ENCODE results near the gene KIAA1755.

KIAA1755 gene

DNA sequence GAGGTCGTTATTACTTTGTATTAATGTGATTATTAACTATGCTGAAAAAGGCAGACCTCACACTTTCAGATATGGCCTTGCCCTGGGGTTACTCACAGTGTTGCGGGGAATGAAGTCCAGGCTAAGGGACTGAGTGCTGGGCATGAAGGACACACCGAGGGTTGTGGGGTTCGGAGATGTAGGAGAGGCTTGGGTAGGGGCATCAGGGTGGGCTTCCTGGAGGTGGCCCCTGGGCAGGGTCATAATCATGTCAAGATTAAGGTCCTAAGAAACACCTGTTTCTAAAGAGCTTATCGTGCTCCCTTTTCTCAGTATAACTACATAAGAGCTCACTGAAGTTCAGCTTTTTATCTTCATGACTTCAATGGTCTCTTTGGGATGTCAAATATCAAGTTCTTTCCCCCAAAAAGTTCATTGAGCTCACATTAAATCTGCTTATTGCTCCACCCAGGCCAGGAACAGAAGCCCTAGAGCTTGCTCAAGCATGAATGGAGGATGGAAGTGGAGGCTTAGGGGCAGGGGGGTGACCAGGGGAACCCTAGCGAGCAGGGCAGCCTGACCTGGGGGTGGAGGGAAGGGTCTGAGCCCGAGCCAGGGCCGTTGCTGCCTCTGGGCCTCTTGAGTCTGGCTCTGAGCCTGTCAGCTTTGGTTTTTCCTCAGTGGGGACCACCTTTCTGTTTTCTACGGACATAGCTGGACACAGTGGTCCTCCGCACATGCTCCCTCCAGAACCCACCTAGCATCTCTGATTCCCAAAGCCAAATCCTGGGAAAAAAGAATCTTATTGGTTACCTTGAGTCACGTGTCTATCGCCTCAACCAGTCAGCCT is 58.2 kb downstream of the KIAA1755 start:
- DNase-seq: no peak

DNA sequence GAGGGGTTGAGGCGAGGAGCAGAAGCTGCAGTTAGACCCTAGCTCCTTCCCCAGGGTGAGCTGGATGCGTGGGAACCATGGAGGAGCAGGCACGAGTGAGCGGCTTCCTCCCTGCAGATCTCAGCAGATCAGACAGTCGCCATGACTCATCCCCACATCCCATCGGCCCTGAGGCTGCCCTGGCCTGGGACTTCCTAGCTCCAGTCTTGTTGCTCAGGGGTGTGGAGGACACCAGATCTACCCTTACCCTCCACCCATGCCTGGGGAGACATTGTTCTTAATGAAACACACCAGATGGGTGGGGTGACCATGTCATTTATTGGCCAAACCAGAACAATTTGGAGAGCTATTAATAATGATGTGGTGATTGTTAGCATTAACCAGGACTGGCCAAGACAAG is 59.2 kb downstream of the KIAA1755 start:
- no peak for DNase-seq

DNA sequence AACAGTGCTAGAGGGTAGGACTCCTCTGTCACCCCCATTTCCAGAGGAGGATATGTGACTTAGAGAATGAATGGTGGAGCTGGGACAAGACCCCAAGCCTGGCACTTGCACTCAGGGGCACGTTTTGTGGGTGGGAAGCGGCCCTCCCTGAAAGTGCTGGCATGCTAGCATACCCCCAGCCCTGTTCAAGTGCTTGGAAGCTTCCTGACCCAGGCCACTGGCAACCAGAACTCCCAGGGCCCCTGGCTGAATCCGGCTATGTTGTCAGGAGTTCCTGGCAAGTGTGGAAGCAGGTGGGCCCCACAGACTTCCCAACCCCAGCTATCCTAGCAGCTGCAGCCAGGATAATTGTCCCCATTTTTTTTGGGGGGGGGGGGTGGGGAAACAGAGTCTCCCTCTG is 59.9 kb downstream of the KIAA1755 start:
- DNase-seq: no peak

DNA sequence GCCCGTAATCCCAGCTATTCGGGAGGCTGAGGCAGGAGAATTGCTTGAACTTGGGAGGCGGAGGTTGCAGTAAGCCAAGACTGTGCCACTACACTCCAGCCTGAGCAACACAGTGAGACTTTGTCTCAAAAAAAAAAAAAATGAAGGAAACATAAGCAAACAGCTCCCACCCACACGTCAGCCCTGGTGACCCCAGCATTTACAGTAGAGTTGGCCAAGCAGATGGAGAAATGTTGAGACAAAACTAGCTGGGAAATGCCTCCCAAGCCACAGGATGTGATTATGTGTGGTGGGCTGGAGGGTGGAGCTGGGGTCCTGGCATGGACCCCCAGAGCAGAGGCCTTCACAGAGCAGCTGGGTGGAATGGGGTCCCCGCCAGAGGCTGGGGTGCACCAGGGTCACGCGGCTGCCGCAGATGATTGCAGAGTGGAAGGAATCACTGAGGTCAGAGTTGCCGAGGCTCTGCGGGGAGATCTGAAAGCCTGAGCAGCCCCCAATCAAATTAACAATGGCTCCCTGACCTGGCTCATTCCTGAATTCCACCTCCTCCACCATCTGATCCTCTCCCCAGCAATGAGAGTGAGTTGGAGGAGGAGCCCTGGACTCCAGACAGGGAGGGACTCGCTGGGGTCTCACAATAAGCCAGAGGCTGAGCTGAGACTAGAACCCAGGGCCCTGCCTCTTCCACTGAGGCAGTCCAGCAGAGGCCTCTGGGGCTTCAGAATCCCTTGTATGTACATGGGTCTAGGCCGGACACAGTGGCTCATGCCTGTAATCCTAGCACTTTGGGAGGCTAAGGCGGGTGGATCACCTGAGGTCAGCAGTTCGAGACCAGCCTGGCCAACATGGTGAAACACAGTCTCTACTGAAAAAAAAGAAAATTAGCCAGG is 60.8 kb downstream of the KIAA1755 start:
- no peak for DNase-seq

DNA sequence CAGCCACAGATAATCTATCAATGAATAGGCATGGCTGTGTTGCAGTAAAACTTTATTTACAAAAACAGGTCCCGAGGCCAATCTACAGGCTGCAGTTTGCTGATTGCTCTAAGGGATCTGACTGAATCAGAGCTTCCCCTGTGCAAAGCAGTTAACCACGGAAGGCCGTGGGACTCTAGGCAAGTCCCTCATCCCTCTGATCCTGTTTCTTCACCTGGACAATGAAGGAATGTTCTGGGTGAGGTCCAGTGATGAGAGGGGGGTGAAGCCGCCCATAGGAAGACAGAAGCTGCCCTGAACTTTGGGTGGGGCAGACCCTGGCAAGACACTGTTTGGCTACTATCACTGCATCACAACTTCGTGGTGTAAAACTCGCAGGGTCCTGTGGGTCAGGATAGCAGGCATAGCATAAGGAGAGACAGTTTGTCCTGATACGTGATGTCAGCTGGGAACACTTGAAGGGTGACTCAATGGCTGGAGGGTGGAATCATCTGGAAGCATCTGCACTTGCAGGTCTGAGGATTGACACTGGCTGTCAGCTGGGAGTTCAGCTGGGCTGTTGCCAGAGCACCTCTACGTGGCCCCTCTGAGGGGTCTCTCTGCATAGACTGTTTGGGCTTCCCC is 62.2 kb downstream of the KIAA1755 start:
- no peak for DNase-seq

DNA sequence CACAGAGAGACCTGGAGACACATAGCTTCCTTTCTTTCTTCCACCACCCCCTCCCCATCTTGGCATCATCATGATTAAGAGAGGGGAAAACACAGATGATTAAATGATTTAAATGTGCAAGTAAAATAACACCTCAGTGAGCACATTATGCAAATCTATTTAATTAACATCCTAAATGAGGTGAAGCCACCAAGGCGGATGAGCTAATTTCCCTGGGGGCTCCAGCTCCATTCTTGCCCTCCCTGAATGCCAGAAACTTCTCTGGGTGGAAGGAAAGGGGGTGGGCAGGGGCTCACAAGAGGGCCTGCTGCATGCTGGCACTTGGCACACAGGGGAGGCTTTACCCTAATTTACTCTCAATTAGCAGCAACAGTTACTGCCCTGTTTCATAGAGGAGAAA is 62.9 kb downstream of the KIAA1755 start:
- DNase-seq: no peak

DNA sequence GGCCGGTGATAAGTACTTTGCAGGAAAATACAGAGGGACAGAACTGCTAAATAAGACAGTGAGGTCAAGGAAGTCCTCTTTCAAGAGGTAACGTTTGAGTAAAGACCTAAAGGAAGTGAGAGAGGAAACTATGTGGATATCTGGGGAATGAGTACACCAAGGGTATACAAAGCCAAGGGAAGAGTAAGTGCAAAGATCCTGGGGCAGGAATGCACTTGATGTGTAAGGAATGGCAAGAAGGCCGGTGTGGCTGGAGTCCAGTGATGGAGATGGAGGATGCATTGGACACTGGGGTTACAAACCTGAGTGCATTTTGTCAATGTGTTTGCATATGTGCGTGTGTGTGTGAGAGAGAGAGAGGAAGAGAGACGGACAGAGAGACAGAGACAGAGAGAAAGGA is 63.3 kb downstream of the KIAA1755 start:
- no peak for DNase-seq

DNA sequence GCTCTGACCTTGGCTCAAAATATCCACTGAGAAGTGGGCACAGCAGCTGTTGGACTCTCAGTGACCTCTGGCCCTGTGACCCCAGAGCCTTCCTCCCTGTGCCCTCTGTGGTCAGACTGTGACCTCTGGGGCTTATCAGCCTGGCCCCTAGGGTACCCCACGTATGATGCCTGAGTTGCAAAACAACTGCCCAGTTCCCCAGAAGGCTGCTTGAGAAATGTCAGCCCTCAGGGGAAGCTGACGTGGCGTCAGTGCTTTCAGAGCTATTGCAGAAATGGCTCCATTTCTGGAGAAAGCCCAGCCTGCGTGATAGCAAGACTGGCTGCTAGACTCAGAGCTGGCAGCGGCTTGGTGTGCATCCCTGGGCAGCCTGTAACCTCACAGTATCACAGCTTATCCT is 63.9 kb downstream of the KIAA1755 start:
- no peak for DNase-seq

DNA sequence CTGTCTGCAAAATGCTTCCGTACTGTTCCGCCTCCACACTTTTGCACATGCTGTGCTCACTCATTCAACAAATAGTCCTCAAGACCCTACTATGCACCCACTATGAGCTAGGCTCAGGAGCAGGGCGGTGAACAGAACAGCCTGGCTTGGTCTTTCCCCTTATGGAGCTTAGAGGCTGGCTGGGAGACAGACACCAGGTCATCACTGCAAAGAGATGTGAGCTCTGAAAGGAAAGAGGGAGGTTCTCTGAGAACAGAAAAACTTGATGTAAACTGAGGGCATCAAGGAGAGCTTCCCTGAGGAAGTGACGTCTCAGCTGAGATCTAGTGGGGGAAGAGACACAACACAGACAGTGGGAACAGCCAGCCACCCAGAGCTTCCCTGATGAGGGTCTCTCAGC is 64.5 kb downstream of the KIAA1755 start:
- DNase-seq: no peak

DNA sequence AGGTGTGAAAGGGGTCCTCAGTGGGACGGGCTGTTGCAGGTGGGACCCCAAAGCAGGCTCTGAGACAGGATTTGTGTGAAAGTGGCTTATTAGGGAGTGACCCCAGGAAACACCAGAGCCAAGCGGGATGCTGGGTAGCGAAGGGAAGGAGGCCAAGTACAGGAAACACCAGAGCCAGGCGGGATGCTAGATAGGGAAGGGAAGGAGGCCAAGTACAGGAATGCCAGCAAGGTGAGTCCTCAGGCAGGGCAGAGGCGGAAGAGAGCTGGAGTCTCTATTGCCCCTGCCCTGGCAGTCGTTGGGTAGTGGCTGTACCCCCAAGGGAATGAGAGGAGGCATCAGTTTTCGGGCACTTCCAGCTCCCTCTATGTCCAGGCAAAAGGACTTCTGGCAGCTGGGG is 65.0 kb downstream of the KIAA1755 start:
- no peak for DNase-seq

DNA sequence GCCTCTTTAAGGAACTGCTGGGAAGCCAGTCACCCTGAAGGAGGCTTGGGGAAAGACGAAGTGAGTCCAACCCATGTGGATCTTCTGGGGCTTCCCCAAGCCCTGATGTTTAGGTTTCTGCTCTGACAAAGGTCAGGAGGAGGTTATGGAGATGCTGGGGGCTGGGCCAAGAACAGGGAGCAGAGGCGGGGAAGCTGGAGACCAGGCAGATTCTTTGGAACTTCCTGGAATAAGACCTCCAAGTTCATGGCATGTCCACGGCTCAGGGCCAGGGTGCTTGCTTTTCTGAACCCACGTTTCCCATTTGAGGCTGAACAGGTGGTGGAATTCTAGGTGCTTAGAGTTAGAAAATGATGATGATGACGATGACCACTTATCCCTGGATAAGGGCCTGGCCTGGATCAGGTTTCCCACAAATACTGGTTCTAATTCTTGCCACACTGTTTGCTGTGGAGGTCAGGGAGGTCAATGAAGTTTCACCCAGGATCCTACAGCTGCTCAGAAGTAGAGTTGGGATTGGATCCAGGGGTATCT is 65.5 kb downstream of the KIAA1755 start:
- peak; percentile 17 for DNase-seq

DNA sequence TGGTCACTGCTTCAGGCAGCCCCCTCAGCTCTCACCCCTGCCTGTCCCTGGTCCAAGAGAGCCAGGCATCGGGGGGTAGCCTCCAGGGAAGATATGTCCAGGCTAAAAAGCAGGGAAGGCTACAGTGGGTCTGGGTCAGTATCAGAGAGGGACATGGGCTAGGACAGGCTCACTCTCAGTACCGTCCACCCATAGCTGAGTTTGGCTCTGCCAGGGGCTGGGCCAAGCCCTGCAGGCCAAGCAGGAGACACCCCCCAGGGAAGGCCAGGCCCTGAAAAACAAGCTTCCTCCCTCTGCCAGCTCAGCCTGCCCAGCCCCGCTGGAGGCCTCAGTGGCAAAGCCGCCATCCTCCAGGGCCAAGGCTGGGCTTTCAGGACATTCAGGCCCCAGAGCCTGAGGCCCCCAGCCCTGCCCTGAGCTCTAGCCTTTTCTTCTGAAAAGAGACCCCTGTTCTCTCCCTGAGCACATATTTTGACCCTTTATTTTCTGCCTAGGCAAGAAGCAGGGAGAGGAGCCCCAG is 66.9 kb downstream of the KIAA1755 start:
- DNase-seq: no peak

DNA sequence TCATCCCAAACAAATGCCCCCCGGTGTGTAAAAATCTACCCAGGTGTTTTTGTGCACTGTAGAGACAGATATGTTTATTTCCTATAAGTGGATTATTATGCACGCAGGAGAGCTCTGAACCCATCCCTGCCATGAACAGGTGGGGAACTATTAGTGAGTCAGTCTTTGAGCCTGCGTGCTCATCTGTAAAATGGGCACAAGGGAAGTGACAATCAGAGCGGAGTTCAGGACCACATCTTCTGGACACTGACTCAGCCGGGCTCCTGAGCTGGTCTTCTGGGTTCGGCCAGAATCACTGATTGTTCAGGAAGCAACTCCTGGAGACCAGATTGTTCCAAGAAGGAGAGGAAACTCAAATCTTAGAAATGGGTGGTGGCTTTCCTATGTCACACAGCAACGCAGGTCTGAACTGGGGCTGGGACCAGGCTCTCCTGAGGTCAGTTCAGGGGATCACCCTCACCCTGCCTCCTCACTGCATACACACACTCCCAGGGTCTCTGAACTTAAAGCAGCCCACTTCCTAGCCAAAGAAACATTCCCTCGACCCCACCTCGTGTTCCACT is 68.1 kb downstream of the KIAA1755 start:
- no peak for DNase-seq

DNA sequence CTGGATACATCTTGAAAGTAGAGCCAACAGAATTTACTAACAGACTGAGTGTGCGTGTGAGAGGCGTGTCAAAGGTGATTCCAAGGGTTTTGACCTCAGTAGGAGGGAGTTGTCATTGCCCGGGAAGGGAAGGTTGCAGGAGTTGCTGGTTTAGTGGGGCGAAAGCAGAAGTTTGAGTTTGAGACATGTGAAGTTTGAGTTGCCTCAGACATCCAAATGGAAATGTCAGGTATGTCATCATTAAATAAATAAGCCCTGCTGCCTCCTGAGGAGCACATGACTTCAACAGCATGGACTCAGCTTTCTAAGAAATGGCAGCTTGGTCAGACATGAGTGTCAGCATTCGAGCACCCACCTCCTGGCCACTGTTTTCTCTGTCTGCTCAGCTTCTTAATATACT is 68.9 kb downstream of the KIAA1755 start:
- no peak for DNase-seq

DNA sequence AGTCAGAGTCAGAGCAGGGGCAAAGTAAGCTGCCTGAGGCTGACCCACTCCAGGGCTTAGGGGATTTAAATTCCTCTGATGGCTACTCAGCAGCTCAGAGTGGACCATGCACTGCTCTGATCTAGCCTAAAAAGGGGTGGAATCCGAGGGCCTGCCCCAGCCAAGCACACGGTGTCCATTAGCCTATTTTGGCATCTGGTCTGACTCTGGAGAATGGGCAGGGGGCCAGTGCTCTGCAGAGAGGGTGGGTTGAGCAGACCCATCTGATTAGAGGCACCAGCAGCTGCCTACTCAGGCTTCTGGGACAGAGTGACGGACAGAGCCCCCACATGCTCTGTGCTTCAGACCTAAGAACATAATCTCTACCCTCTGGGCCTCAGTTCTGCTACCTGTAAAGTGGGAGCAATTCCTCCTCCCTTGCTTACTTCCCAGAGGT is 69.6 kb downstream of the KIAA1755 start:
- DNase-seq: no peak

DNA sequence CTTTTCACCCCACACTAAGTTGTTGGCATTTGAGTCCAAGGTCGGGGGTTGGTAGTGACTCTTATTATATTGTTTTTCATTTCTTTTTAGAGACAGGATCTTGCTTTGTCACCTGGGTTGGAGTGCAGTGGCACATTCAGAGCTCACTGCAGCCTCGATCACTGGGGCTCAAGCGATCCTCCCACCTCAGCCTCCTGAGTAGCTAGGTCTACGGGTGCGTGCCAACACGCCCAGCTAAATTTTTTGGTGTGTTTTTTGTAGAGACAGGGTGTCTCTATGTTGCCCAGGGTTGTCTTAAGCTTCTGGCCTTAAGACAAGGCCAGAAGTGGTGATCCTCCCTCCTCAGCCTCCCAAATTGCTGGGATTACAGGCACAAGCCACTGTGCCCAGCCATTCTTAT is 70.4 kb downstream of the KIAA1755 start:
- DNase-seq: no peak

DNA sequence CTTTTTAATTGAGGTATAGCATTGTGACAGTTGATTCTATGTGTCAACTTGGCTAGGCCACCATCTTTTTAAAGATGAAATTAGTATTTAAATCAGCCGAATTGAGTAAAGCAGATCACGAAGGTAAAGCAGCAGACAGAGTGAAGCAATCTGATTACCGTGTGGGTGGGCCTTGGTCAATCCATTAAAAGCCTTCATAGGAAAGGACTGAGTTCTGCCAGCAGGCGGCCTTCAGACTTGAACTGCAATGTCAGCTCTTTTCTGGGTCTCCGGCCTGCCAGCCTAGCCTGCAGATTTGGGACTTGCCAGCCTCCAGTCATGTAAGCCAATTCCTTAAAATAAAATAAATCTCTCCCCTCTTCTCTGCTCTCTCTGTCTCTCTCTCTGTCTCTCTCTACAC is 73.0 kb downstream of the KIAA1755 start:
- no peak for DNase-seq

DNA sequence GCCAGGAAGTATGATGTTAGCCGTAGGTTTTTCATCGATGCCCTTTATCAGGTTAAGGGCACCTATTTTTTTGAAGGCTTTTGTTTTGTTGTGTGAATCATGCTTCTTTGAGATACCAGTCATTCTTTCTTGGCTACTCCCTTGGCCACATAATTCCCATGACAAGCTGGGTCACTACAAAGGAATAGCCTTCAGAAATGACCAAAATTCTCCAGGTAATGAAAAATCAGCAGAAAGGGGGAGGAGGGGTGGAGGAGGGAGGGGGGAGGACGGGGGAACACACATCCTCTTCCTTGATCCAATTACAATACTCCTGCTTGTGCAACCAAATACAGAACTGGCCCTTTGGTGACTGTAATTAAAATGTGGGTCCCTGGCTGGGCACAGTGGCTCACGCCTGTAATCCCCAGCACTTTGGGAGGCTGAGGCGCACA is 73.7 kb downstream of the KIAA1755 start:
- no peak for DNase-seq

DNA sequence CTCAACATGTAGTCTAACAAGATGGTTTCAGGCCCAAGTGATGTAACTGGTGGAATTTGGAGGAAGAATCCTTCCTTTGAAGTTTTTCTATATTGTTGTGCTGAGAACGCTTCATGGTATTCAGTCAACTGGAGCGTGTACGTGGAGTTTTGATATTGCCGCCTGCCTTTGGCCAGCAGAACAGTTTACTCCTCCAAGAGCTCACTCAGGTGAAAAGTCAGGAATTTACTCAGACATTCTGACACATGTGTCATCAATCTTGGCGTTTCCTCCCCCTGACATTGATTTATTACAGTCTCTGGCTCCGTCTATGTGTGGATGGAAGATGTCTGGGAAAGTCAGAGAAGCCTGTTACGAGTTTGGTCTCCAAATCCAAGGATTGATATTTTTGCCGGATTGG is 76.4 kb downstream of the KIAA1755 start:
- no peak for DNase-seq

DNA sequence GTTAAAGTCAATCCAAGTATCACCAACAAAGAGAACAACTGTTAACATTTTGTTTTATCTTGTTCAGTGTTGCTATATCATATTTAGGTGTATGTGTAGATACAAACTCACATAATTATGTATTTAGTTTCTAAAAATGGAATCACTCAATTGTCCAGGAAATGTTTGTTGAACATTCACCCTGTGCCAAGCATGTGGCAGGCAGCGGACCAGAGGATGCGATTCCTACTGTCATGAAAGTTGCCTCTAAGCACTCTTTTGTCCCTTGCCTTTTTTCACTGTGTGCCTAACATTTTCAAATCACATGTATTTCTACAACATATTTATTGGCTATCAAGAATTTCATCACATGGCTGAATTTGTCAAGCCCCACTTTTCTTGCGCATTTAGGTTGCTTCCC is 78.6 kb downstream of the KIAA1755 start:
- DNase-seq: no peak

DNA sequence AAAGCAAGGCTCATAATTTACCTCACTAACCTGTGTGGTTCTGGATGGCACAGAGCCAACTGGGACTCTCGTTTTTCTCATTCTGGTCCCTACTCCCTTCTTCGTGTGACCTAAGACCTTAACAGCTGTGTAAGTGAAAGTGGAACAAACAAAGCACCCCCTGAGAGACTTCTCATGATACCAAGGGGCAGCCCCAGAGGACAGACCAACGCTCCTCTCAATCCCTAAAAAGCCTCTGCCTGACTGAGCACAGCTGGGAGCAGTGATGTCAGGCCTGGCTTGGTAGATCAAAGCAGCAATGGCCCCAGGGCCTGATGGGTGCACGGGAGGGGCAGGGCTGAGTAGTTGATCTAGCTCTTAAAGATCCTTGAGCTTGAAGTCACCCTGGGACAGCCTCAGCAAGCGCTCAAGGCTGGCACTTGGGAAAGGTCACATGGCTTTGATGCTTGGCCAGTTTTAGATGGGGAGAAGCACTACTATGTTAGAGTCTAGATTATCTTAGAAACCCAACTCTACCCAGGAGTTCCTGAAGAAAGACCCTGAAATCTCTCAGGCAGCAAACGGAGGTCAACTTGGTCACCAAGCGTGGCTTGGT is 79.2 kb downstream of the KIAA1755 start:
- peak; percentile 22 for DNase-seq

DNA sequence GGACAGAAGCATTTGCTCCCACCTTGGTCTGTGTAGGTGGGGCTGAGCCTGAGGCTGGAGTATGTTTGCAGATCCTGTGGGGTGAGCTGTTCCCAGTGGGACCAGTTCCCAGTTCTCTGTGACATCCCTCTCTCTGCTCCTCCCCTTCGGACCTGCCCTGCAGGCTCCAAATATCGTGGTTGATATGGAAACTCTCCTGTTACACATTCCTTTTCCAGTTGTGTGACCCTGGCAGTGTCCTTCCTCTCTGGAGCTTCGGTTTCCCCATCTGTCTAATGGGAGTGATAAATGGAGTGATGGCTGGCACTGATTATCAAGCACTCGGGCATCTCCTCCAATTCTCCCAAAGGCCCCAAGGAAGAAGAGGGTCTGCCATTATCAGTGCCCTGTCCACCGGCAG is 79.8 kb downstream of the KIAA1755 start:
- DNase-seq: no peak

Data from DMS53 (cell line).